Measurements from ENCODE around the gene NOVA1. TPM values are rescaled to one million over a fixed set of nuclear protein-coding genes. Genes with fewer than 3 reads are reported as not detected.

Gene NOVA1
- total RNA-seq, 4 donors from 2014 or later: 0.91 to 1.9 (median 1.1) TPM; not detected in 1

DNA sequence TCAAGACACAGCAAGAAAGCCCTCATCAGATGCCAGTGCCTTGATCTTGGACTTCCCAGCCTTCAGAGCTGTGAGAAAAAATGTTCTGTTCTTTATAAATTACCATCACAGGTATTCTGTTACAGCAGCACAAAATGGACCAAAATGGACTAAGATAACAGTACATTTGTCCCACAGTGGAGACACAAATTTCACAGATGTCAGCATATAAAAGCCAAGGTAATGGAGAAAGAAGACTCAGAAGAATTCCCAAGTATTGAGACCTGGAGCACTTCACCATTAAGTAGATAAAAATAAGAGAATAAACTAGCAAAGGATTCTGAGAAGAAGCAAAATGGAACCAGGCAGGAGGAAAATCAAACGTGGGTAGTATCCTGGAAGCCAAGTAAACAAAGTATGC, 131.0 kb downstream of the NOVA1 start:
- Histone ChIP-seq H3K36me3 (no peaks in the 10 kb centered on the region), H3K4me3 (no peak overlapping the region), H3K4me1 (no peaks in the 10 kb centered on the region), H3K27ac (no peak overlapping the region), H3K9me3 (no peaks in the 10 kb centered on the region), H3K27me3 (no peaks in the 10 kb centered on the region)
- intact Hi-C loops (cut with DNase I): no loop called here
- DNase-seq: no peak
- TF ChIP-seq POLR2A (IDR thresholded peaks at IDR 0.05): no peak
- TF ChIP-seq, protein P1, sequence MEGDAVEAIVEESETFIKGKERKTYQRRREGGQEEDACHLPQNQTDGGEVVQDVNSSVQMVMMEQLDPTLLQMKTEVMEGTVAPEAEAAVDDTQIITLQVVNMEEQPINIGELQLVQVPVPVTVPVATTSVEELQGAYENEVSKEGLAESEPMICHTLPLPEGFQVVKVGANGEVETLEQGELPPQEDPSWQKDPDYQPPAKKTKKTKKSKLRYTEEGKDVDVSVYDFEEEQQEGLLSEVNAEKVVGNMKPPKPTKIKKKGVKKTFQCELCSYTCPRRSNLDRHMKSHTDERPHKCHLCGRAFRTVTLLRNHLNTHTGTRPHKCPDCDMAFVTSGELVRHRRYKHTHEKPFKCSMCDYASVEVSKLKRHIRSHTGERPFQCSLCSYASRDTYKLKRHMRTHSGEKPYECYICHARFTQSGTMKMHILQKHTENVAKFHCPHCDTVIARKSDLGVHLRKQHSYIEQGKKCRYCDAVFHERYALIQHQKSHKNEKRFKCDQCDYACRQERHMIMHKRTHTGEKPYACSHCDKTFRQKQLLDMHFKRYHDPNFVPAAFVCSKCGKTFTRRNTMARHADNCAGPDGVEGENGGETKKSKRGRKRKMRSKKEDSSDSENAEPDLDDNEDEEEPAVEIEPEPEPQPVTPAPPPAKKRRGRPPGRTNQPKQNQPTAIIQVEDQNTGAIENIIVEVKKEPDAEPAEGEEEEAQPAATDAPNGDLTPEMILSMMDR (IDR thresholded peaks at IDR 0.05): no peak
- WGBS, 2 donors: 52 to 72% methylated on average over 1 of the region's 1 CpG

DNA sequence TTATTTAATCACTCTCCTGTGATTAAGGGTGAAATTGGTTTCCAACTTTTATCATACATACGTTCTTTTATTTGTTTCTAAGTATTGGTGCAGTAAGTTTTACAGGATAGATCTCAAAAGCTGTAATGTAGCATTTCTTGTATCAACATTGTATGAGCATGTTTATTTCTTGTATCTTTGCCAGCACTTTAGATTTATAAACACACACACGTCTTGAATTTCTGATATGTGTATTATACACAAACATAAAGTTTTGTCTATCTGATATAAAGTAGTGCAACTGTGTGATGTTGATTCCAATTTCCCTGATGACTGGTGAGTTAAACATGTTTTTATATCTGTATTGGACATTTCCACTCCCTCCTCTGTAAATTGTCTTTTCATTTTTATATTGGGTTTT, 134.7 kb downstream of the NOVA1 start:
- intact Hi-C loops (cut with DNase I): no loop called here
- DNase-seq: no peak
- no peak overlapping the region for H3K27ac ChIP-seq
- no peaks in the 10 kb centered on the region for H3K36me3 ChIP-seq
- no peaks in the 10 kb centered on the region for H3K4me1 ChIP-seq
- 27 to 36% methylated on average over 2 of the region's 2 CpGs for WGBS, 2 donors
- no peak overlapping the region for H3K4me3 ChIP-seq
- no peaks in the 10 kb centered on the region for H3K27me3 ChIP-seq
- H3K9me3 ChIP-seq: no peaks in the 10 kb centered on the region
- TF ChIP-seq POLR2A (IDR thresholded peaks at IDR 0.05): no peak
- TF ChIP-seq, protein P1 (IDR thresholded peaks at IDR 0.05): no peak

DNA sequence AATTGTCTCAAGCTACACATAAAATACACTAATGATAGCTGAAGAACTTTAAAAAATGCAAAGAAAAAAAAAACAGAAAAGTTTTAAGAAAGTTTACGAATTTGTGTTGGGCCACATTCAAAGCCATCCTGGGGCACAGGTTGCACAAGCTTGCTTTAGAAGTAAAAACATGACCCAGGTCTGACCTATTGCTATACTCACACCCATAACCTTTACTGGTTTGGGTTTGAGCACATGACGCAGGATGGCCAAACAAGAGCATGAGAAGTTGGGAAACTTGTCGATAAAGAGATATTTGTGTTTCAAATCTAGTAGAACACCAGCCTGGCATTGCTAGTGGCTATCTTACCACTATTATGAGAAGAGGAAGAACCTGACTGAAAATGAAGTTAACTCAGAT, 143.7 kb downstream of the NOVA1 start:
- DNase-seq: no peak
- H3K9me3 ChIP-seq: no peaks in the 10 kb centered on the region
- intact Hi-C loops (cut with DNase I): no loop called here
- 73 to 89% methylated on average over 3 of the region's 3 CpGs for WGBS, 2 donors
- no peaks in the 10 kb centered on the region for H3K4me1 ChIP-seq
- H3K4me3 ChIP-seq: no peak overlapping the region
- TF ChIP-seq, protein P1 (IDR thresholded peaks at IDR 0.05): no peak
- no peak for TF ChIP-seq POLR2A (IDR thresholded peaks at IDR 0.05)
- H3K36me3 ChIP-seq: no peaks in the 10 kb centered on the region
- no peaks in the 10 kb centered on the region for H3K27me3 ChIP-seq
- no peak overlapping the region for H3K27ac ChIP-seq

DNA sequence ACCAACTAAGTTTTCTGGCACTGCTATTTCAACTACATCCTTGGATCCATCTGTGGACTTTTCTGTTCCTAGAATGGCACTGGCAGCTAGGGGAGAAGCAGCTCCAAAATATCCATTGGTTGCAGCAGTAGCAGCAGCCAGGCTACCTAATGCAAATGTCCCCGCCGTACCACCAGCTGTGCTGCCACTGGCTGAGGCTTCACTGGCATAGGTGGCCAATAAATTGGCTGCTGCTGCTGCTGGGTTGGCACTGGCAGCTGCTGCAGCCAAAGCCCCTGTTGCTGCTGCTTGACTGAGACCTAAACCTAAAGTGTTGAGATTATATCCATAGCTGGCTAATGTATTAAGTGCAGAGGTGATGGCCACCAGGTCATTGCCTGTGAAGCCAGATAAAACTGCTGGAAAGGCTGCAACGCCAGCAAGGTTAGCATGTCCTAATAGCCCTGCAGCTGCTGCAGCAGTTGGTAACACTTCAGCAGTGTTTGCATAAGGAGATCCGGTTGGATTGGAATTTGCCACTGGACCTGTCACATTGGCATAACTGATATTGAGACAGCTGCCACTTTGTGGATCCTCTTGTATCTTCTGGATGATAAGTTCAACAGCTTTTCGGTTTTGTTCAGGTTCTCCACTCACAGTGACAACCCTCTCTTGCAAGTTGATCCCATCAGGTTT, 149.5 kb downstream of the NOVA1 start:
- Histone ChIP-seq H3K27ac (no peak overlapping the region), H3K27me3 (no peaks in the 10 kb centered on the region), H3K4me1 (no peaks in the 10 kb centered on the region), H3K4me3 (no peak overlapping the region), H3K9me3 (no peaks in the 10 kb centered on the region), H3K36me3 (no peaks in the 10 kb centered on the region)
- TF ChIP-seq, protein P1 (IDR thresholded peaks at IDR 0.05): no peak
- TF ChIP-seq POLR2A (IDR thresholded peaks at IDR 0.05): no peak
- WGBS, 2 donors: 42 to 45% methylated on average over 3 of the region's 5 CpGs
- intact Hi-C loops (cut with DNase I): no loop called here
- DNase-seq: no peak

DNA sequence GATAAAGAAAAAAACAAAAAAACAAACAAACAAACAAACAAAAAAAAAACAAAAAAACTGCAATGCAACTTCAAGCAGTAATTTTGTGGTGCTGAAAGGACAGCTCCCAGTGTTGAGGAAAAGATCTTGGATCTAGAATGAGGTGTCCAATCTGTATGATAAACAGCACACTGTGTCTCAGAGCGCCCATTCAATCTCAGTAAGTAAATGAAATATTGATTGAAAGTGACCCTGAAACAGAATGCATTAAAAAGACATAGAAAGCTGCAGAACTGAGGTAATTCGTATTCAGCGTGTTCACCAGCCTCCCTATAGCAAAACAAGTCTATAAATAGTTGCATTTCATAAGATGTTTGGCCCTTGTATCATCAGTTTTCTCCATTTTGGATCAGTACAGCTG, 153.0 kb downstream of the NOVA1 start:
- no peaks in the 10 kb centered on the region for H3K36me3 ChIP-seq
- H3K4me3 ChIP-seq: no peak overlapping the region
- WGBS, 2 donors: 57 to 74% methylated on average over 3 of the region's 3 CpGs
- H3K9me3 ChIP-seq: no peaks in the 10 kb centered on the region
- no peaks in the 10 kb centered on the region for H3K27me3 ChIP-seq
- DNase-seq: no peak
- H3K4me1 ChIP-seq: no peaks in the 10 kb centered on the region
- TF ChIP-seq, protein P1 (IDR thresholded peaks at IDR 0.05): no peak
- TF ChIP-seq POLR2A (IDR thresholded peaks at IDR 0.05): no peak
- H3K27ac ChIP-seq: no peak overlapping the region
- intact Hi-C loops (cut with DNase I): no loop called here

Measured in esophagus squamous epithelium (tissue), 5 donors.